GM19463 (cell line): ENCODE measurements around the gene CNPY2.

Source experiments
- ATAC-seq: cut with Tn5 transposase; IDR thresholded peaks from one replicate; pipeline ENCODE4 v1.9.1; 2021; ENCODE audit warnings: mild to moderate bottlenecking, moderate library complexity; ENCODE audit not compliant: unreplicated experiment

CNPY2 gene

DNA sequence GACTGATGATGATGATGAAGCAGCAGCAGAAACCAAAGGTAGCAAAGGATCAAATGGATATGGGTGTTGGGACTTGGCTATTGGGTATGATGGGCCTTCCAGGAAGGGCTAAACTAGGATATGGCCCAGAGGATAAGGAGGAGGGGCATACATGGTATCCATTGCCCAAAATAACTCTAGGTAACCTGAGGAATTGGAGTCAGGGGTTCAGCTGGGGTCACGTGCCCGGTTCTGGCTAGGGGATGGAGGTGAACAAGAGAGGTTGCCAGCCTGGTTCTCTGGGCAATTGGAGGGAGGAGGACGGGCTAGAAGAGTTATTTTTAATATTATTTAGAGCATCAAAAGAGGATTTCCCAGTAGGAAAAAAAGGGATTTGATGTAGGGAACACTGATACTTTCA, 54.9 kb downstream of the CNPY2 start:
- ATAC-seq, result no peak

DNA sequence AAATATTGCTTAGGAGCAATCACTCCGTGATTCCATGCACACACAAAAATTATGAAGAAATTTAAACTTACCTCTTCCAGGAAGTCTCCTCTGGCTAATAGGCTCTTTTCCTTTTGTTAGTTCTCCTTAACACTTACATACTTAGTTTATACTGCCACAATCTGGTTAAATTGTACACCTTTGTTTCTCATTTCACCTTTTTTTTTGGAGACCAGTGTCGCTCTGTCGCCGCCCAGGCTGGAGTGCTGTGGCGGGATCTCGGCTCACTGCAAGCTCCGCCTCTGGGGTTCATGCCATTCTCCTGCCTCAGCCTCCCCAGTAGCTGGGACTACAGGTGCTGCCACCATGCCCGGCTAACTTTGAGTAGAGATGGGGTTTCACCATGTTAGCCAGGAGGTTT, 55.4 kb downstream of the CNPY2 start:
- ATAC-seq, result no peak
